ENCODE results near the gene BLTP2. TPM values are rescaled to one million over a fixed set of nuclear protein-coding genes. Genes with fewer than 3 reads are reported as not detected.

BLTP2 gene
- total RNA-seq, 2 experiments from 2014 or later: 137 to 140 TPM

- Mint-ChIP-seq H3K36me3 (ENCODE audit: low read depth) (peaks cover 56% of the 10 kb centered on the region), H3K4me3 (peak overlapping the region; percentile 86), H3K27me3 (no peaks in the 10 kb centered on the region), H3K27ac (peak overlapping the region; percentile 84), H3K9me3 (no peaks in the 10 kb centered on the region), H3K4me1 (ENCODE audit: low read depth) (peaks cover 42% of the 10 kb centered on the region)
- DNase-seq: peak; percentile 61
- ATAC-seq: no peak
- POLR2A ChIA-PET: interaction anchor here (1.0 to 6.3 kb wide), 17 partner anchors 9 to 82 kb away, joined by 3 to 60 read pairs (median 5); partner anchors contain the start of genes ALDOC, RPL23A, SDF2 and SUPT6H
- CTCF ChIA-PET: interaction anchor here (0.9 to 6.7 kb wide), 24 partner anchors 8 to 309 kb away, joined by 3 to 83 read pairs (median 4); partner anchors contain the start of genes ALDOC, PIGS, RPL23A and SDF2
- intact Hi-C loops (cut with micrococcal nuclease): no loop called here
- TF ChIP-seq, protein P1, sequence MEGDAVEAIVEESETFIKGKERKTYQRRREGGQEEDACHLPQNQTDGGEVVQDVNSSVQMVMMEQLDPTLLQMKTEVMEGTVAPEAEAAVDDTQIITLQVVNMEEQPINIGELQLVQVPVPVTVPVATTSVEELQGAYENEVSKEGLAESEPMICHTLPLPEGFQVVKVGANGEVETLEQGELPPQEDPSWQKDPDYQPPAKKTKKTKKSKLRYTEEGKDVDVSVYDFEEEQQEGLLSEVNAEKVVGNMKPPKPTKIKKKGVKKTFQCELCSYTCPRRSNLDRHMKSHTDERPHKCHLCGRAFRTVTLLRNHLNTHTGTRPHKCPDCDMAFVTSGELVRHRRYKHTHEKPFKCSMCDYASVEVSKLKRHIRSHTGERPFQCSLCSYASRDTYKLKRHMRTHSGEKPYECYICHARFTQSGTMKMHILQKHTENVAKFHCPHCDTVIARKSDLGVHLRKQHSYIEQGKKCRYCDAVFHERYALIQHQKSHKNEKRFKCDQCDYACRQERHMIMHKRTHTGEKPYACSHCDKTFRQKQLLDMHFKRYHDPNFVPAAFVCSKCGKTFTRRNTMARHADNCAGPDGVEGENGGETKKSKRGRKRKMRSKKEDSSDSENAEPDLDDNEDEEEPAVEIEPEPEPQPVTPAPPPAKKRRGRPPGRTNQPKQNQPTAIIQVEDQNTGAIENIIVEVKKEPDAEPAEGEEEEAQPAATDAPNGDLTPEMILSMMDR (IDR thresholded peaks at IDR 0.05): peak; percentile 80
These were observed 773 bp downstream of the BLTP2 start for GRCh38 chr17:28643983-28644786.

DNA sequence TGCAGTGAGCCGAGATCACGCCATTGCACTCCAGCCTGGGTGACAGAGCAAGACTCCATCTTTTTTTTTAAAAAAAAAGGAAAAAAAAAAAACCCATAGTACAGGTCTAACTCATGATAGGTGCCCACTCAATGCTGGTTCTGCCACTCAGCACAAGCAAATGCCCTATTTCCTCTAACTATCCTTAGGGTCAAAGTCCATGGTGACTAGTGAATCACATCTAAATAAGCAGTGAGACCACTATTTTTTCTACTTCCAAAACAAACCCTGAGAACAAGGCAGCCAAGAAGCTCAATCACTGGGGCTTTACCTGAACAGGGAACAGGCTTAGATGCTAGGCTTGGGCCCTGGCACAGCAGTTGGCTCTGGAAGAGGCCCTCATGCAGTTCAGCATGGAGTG lies 3.4 kb downstream of the BLTP2 start:
- Mint-ChIP-seq H3K27ac (peak overlapping the region; percentile 26), H3K27me3 (no peaks in the 10 kb centered on the region), H3K4me3 (no peak overlapping the region), H3K9me3 (no peaks in the 10 kb centered on the region), H3K36me3 (ENCODE audit: low read depth) (peaks cover 69% of the 10 kb centered on the region), H3K4me1 (ENCODE audit: low read depth) (peaks cover 35% of the 10 kb centered on the region)
- ChIA-PET CTCF (interaction anchor here (1.8 kb wide), 1 partner anchor 42 kb away, joined by 4 read pairs; the partner anchor contains the start of gene SPAG5), POLR2A (interaction anchor here (1.0 to 6.3 kb wide), 5 partner anchors 14 to 44 kb away, joined by 3 to 60 read pairs (median 3); partner anchors contain the start of genes SDF2 and SUPT6H)
- TF ChIP-seq, protein P1 (IDR thresholded peaks at IDR 0.05): no peak
- DNase-seq (no peak), ATAC-seq (no peak)
- intact Hi-C loops (cut with micrococcal nuclease): no loop called here

DNA sequence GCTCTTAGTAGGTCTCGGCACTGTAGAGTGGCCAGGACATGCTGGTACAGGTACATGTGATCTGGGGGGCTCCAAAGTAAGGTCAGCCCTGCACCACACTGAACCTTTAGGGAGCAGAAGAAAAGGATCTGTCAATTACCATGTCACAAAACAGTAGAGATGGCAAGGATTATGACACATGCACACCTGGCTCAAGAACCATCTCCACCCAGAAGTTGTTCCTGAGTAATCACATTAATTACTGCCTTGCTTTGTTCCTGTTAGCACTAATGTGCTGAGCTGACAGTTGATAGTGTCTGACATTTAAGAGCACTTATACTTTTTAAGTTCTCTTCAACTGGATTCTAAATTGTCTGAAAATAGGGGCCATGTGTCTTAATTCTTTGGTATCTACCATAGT lies 9.5 kb downstream of the BLTP2 start:
- ChIA-PET CTCF (interaction anchor here (0.9 to 3.0 kb wide), 3 partner anchors 9 to 12 kb away, joined by 3 to 21 read pairs (median 3); partner anchors contain the start of gene BLTP2), POLR2A (interaction anchor here (2.1 to 4.1 kb wide), 2 partner anchors 9 to 15 kb away, joined by 7 to 22 read pairs; partner anchors contain the start of gene BLTP2)
- DNase-seq: no peak
- no peaks in the 10 kb centered on the region for H3K9me3 Mint-ChIP-seq
- intact Hi-C loops (cut with micrococcal nuclease): no loop called here
- no peak overlapping the region for H3K27ac Mint-ChIP-seq
- no peaks in the 10 kb centered on the region for H3K27me3 Mint-ChIP-seq
- peaks cover 87% of the 10 kb centered on the region for H3K36me3 Mint-ChIP-seq (ENCODE audit: low read depth)
- peaks cover 22% of the 10 kb centered on the region for H3K4me1 Mint-ChIP-seq (ENCODE audit: low read depth)
- H3K4me3 Mint-ChIP-seq: no peak overlapping the region
- ATAC-seq: no peak
- TF ChIP-seq, protein P1 (IDR thresholded peaks at IDR 0.05): no peak

DNA sequence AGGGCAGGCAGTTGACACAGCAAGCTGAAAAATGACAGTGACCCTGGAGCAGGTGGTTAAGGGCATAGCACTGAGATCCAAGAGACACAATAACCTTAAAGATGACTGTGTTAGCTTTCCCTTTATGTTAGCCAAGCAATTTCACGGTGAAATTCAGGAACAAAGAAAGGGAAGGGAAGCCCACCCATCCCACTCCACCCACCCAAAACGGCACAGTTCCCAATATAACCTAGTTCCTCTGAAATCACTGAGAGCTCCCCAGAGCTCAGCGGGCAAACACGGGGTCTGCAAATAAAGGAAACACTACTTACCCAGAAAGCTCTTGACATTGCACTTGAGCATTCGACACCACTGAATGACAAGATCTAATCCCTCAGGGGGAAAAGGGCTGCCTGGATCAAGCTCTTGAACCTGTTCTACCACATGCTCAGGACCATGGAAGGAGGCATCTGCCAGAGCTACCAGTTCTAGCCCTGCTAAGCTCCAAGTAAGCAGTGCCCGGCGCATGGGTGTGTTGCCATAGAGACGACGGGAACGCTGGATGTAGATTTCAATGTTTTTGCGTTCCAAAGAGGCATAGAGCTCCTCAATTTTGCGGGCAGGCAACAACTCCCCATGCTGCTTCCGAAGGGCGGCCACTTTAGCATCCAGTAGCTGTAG lies 10.6 kb downstream of the BLTP2 start:
- Mint-ChIP-seq H3K4me1 (ENCODE audit: low read depth) (peaks cover 21% of the 10 kb centered on the region), H3K4me3 (no peak overlapping the region), H3K27ac (no peak overlapping the region), H3K9me3 (no peaks in the 10 kb centered on the region), H3K36me3 (ENCODE audit: low read depth) (peaks cover 80% of the 10 kb centered on the region), H3K27me3 (no peaks in the 10 kb centered on the region)
- CTCF ChIA-PET: interaction anchor here (0.8 to 3.0 kb wide), 3 partner anchors 10 to 21 kb away, joined by 4 to 21 read pairs (median 4); partner anchors contain the start of gene BLTP2
- DNase-seq: no peak
- TF ChIP-seq, protein P1 (IDR thresholded peaks at IDR 0.05): no peak
- POLR2A ChIA-PET: interaction anchor here (0.6 to 4.1 kb wide), 5 partner anchors 10 to 70 kb away, joined by 4 to 22 read pairs (median 4); partner anchors contain the start of gene BLTP2
- intact Hi-C loops (cut with micrococcal nuclease): no loop called here
- no peak for ATAC-seq

All from activated CD8-positive, alpha-beta T cell treated with anti-CD3 and anti-CD28 coated beads for 36 hours (primary cell).